HepG2 (cell line): ENCODE data around the gene FUCA1. TPM values are rescaled to one million over a fixed set of nuclear protein-coding genes. Genes with fewer than 3 reads are reported as not detected.

Source experiments
- ATAC-seq: fragments of 200-7000 bp; cut with Tn5 transposase; 3 replicates; pipeline ENCODE4 v1.9.1; 2020; ENCODE audit warnings: mild to moderate bottlenecking, moderate library complexity
- BruUV-seq: library from RNA; stranded (reverse); fragments of 400-500 nt; replicated peaks from 2 replicates; lab custom pipeline; 2021; lab: Mats Ljungman, UMichigan
- CTCF ChIA-PET: fragments of 300-600 bp; formaldehyde crosslinking; extraction: SDS; loops from one replicate; lab custom pipeline; 2021; ENCODE audit warnings: low total read pairs, inconsistent platforms, low intra/inter-chr PET ratio; lab: Yijun Ruan, JAX
- POLR2A ChIA-PET: fragments of 350-600 bp; sonication (Branson Sonifier 250); formaldehyde crosslinking; loops from one replicate; lab custom pipeline; 2020; ENCODE audit warnings: antibody characterized with exemption, inconsistent platforms; lab: Yijun Ruan, JAX
- DNase-seq: peaks from one replicate; pipeline ENCODE4 v3.0.0-alpha.2; 2015; ENCODE audit warnings: low spot score
- FAIRE-seq: peaks from 3 replicates; lab custom pipeline; 2011; peaks lifted over from hg19 to GRCh38; lab: Jason Lieb, UNC
- H2AFZ ChIP-seq: one replicate; pipeline ENCODE4 v1.6.1; 2011; ENCODE audit warnings: low read length, inconsistent platforms
- H3K27ac ChIP-seq: fragments of 300-600 bp; 3 replicates; pipeline ENCODE4 v1.8.0; 2011; ENCODE audit warnings: mixed run types, mild to moderate bottlenecking, mixed read lengths, low read length, inconsistent platforms; ENCODE audit not compliant: insufficient read depth; ENCODE audit errors: extremely low read length
- H3K27me3 ChIP-seq, 2 experiments: fragments of 200-600 bp in 1 of 2; 2 replicates in 1 of 2; 3 replicates in 1 of 2; pipeline versions ENCODE4 v1.6.0 to v1.8.0; 2011; ENCODE audit warnings: low read length in 2 of 2, mild to moderate bottlenecking in 2 of 2, moderate library complexity in 2 of 2, inconsistent platforms in 1 of 2; ENCODE audit not compliant: insufficient read depth in 2 of 2, control insufficient read depth in 1 of 2
- H3K36me3 ChIP-seq, 2 experiments: fragments of 200-600 bp in 1 of 2; replicated peaks in 1 of 2; 2 replicates in 1 of 2; 3 replicates in 1 of 2; pipeline versions ENCODE4 v1.5.1 to v1.8.0; 2011; ENCODE audit warnings: low read length in 2 of 2, inconsistent platforms in 1 of 2; ENCODE audit not compliant: insufficient read depth in 2 of 2, control insufficient read depth in 1 of 2
- H3K4me1 ChIP-seq: 2 replicates; pipeline ENCODE4 v1.5.1; 2012; ENCODE audit warnings: low read length, inconsistent platforms; ENCODE audit not compliant: insufficient read depth
- H3K4me2 ChIP-seq: 2 replicates; pipeline ENCODE4 v1.6.0; 2011; ENCODE audit warnings: low read depth, low read length, inconsistent platforms
- H3K4me3 ChIP-seq, 3 experiments: fragments of 200-600 bp in 1 of 3; sonication (generic), shearing (Covaris generic) in 1 of 3; replicated peaks in 1 of 3; 2 replicates each; pipeline ENCODE4 v1.5.1; 2011 to 2016; ENCODE audit warnings: low read length in 3 of 3, inconsistent platforms in 2 of 3, low read depth in 2 of 3, mild to moderate bottlenecking in 2 of 3, control low read depth in 1 of 3, mixed read lengths in 1 of 3; ENCODE audit not compliant: insufficient read depth in 1 of 3
- H3K79me2 ChIP-seq: one replicate; pipeline ENCODE4 v1.6.1; 2011; ENCODE audit warnings: low read length, inconsistent platforms; ENCODE audit not compliant: insufficient read depth
- H3K9ac ChIP-seq: 2 replicates; pipeline ENCODE4 v1.6.0; 2011; ENCODE audit warnings: mild to moderate bottlenecking, low read depth, low read length, inconsistent platforms; ENCODE audit not compliant: insufficient read depth
- H3K9me3 ChIP-seq: 2 replicates; pipeline ENCODE4 v1.5.1; 2012; ENCODE audit warnings: mild to moderate bottlenecking, low read length
- H4K20me1 ChIP-seq: 2 replicates; pipeline ENCODE4 v1.6.0; 2011; ENCODE audit warnings: inconsistent platforms, mild to moderate bottlenecking, low read length, moderate library complexity; ENCODE audit not compliant: insufficient read depth
- BORCS8-MEF2B ChIP-seq: sonication (generic); formaldehyde crosslinking; IDR thresholded peaks from 2 replicates; pipeline ENCODE4 v1.8.0; 2022; ENCODE audit warnings: mild to moderate bottlenecking, missing genetic modification reagents
- CEBPB ChIP-seq: IDR thresholded peaks from 2 replicates; pipeline ENCODE4 v1.6.1; 2011; ENCODE audit warnings: low read depth, low read length, improper control_type of control experiment, borderline replicate concordance
- GABPA ChIP-seq, 2 experiments: IDR thresholded peaks; 2 replicates each; pipeline ENCODE4 v1.6.1; 2011 to 2016; ENCODE audit warnings: low read depth in 2 of 2, low read length in 1 of 2, missing biosample characterization in 1 of 2, missing genetic modification characterization in 1 of 2
- GATA4 ChIP-seq: sonication (generic); IDR thresholded peaks from 2 replicates; pipeline ENCODE4 v1.6.1; 2016; ENCODE audit warnings: antibody characterized with exemption, low read depth, borderline replicate concordance
- KDM1A ChIP-seq: IDR thresholded peaks from 2 replicates; pipeline ENCODE4 v1.6.1; 2016; ENCODE audit warnings: missing compliant biosample characterization
- RARG ChIP-seq: sonication (generic); formaldehyde crosslinking; IDR thresholded peaks from 2 replicates; pipeline ENCODE4 v1.4.0; 2020; ENCODE audit warnings: low read depth, mild to moderate bottlenecking, missing genetic modification reagents
- ZSCAN29 ChIP-seq: sonication (generic); formaldehyde crosslinking; conservative IDR thresholded peaks from 2 replicates; pipeline ENCODE4 v1.4.0; 2020; ENCODE audit warnings: mild to moderate bottlenecking, missing genetic modification reagents
- WGBS: methylation state at CpG from one replicate; pipeline ENCODE4 v1.1.6; 2017; ENCODE audit warnings: low lambda C conversion rate; 5-methylcytosine and 5-hydroxymethylcytosine counted together
- in situ Hi-C: cut with HindIII; loops from 2 replicates; pipeline ENCODE4 v1.10.0; 2017; ENCODE audit warnings: low pct_unique_long_range_greater_than_20kb; ENCODE audit not compliant: extremely low pct_ligation_motif_present
- intact Hi-C: fragments of 100-400 bp; cut with micrococcal nuclease; formaldehyde crosslinking; loops from one replicate; pipeline ENCODE4 v1.10.0; 2022; ENCODE audit not compliant: unreplicated experiment
- polyA plus RNA-seq, 8 experiments: library from polyadenylated mRNA; depleted of rRNA in 3 of 8; stranded (reverse) in 7 of 8; unstranded in 1 of 8; fragments of >200 nt; fragmentation: Illumina TruSeq in 4 of 8; extraction: Trizol in 4 of 8; gene quantifications; 2 replicates each; pipeline versions ENCODE4 v1.2.1 to v1.2.3, GENCODE V29; 2011 to 2016; ENCODE audit warnings: low read depth in 4 of 8, missing spikeins in 1 of 8, mixed read lengths in 1 of 8; ENCODE audit not compliant: insufficient read depth in 1 of 8
- total RNA-seq, 5 experiments: library from RNA; depleted of rRNA; stranded (reverse); fragments of >200 nt; fragmentation: Illumina TruSeq; extraction: Trizol; gene quantifications; 2 replicates each; pipeline ENCODE4 v1.2.3, GENCODE V29; 2016; ENCODE audit warnings: low read depth in 1 of 5
- TF ChIP-seq, protein P1 (sequence below): sonication (generic); formaldehyde crosslinking; IDR thresholded peaks from 2 replicates; pipeline ENCODE4 v1.4.0; 2020; ENCODE audit warnings: mild to moderate bottlenecking, missing genetic modification reagents
- TF ChIP-seq, protein P2 (sequence below): IDR thresholded peaks from 2 replicates; pipeline ENCODE4 v1.6.1; 2018; ENCODE audit warnings: missing genetic modification reagents, mild to moderate bottlenecking, missing compliant biosample characterization

The FUCA1 gene
- total and polyA plus RNA-seq, 2 of the 13 experiments (the other 11 are each of a cell fraction or from before 2014, with no cell fraction given) = 32.7 to 33.6 TPM

GRCh38 chr1:23897083-23897482 is 29.0 kb upstream of the FUCA1 start:
- Histone ChIP-seq H3K27me3 (peaks cover 3 to 16% of the 10 kb centered on the region in 2 experiments; a peak in 3 of 5 replicates), H3K9ac (no peak overlapping the region), H3K4me2 (no peak overlapping the region), H3K9me3 (no peaks in the 10 kb centered on the region), H3K4me3 (no peak overlapping the region), H3K4me1 (no peaks in the 10 kb centered on the region), H3K27ac (no peak overlapping the region), H2AFZ (no peak overlapping the region), H3K36me3 (no peaks in the 10 kb centered on the region), H3K79me2 (no peaks in the 10 kb centered on the region), H4K20me1 (no peaks in the 10 kb centered on the region)
- in situ Hi-C loops = no loop called here
- FAIRE-seq (no peak), DNase-seq (no peak), ATAC-seq (no peak)
- CTCF ChIA-PET = no interaction called here
- TF ChIP-seq KDM1A (CRISPR knock-in tag) (no peak), CEBPB (peak; percentile 21; the same call in 1 of the 2 replicates)
- intact Hi-C loops = no loop called here
- BruUV-seq = no TSS peak
- POLR2A ChIA-PET = no interaction called here
- WGBS = 8% methylated on average over 6 of the region's 6 CpGs

DNA sequence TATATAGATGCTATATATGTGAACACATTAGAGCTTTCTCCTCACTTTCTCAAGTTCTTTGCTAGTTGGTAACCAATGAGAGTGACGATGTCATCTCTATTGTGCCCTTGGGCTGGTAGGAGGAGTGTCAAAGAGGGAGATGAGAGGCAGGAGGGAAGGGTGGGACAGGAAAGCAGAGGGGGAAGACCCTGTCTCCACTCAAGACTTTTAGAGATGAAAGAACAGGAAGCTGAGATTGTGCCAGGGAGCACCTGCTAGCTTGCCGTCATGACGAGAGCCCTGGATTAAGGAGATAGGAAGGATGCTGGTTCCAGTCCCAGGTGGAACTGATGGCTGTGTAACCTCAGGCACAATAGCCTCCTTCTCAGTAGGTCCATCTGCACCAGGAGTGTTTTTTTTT is 28.4 kb upstream of the FUCA1 start:
- no peak for ATAC-seq
- CTCF ChIA-PET = no interaction called here
- TF ChIP-seq, protein P1, sequence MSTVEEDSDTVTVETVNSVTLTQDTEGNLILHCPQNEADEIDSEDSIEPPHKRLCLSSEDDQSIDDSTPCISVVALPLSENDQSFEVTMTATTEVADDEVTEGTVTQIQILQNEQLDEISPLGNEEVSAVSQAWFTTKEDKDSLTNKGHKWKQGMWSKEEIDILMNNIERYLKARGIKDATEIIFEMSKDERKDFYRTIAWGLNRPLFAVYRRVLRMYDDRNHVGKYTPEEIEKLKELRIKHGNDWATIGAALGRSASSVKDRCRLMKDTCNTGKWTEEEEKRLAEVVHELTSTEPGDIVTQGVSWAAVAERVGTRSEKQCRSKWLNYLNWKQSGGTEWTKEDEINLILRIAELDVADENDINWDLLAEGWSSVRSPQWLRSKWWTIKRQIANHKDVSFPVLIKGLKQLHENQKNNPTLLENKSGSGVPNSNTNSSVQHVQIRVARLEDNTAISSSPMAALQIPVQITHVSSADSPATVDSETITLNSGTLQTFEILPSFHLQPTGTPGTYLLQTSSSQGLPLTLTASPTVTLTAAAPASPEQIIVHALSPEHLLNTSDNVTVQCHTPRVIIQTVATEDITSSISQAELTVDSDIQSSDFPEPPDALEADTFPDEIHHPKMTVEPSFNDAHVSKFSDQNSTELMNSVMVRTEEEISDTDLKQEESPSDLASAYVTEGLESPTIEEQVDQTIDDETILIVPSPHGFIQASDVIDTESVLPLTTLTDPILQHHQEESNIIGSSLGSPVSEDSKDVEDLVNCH (CRISPR knock-in tag) = no peak
- no peak for TF ChIP-seq GATA4
- TF ChIP-seq RARG = no peak
- no peak for TF ChIP-seq GABPA (IDR thresholded peaks at IDR 0.05; ENCODE audit: low read depth, low read length)
- TF ChIP-seq GABPA (CRISPR knock-in tag; IDR thresholded peaks at IDR 0.05; ENCODE audit: low read depth) = no peak
- TF ChIP-seq, protein P2, sequence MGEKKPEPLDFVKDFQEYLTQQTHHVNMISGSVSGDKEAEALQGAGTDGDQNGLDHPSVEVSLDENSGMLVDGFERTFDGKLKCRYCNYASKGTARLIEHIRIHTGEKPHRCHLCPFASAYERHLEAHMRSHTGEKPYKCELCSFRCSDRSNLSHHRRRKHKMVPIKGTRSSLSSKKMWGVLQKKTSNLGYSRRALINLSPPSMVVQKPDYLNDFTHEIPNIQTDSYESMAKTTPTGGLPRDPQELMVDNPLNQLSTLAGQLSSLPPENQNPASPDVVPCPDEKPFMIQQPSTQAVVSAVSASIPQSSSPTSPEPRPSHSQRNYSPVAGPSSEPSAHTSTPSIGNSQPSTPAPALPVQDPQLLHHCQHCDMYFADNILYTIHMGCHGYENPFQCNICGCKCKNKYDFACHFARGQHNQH (CRISPR knock-in tag) = no peak
- TF ChIP-seq BORCS8-MEF2B = no peak
- TF ChIP-seq ZSCAN29 = no peak
- TF ChIP-seq, all 625 proteins: peak for 0
- H3K9me3 ChIP-seq = no peaks in the 10 kb centered on the region
- no TSS peak for BruUV-seq
- DNase-seq (no peak), FAIRE-seq (no peak)
- no peaks in the 10 kb centered on the region for H3K4me1 ChIP-seq
- intact Hi-C loops (no loop called here), in situ Hi-C loops (no loop called here)
- H3K9ac ChIP-seq = no peak overlapping the region
- H3K27me3 ChIP-seq = peaks cover 3 to 15% of the 10 kb centered on the region in 2 experiments; a peak in 3 of 5 replicates
- no peaks in the 10 kb centered on the region for H4K20me1 ChIP-seq
- no peak overlapping the region for H3K27ac ChIP-seq
- H3K36me3 ChIP-seq = no peaks in the 10 kb centered on the region
- H3K79me2 ChIP-seq = no peaks in the 10 kb centered on the region
- H3K4me2 ChIP-seq = no peak overlapping the region
- no peak overlapping the region for H2AFZ ChIP-seq
- H3K4me3 ChIP-seq = no peak overlapping the region
- WGBS = 34% methylated on average over 3 of the region's 3 CpGs
- POLR2A ChIA-PET = no interaction called here
